HG02840 (cell line): ENCODE results near the gene FBXW7.

Experiments used
- ATAC-seq: cut with Tn5 transposase; IDR thresholded peaks from one replicate; pipeline ENCODE4 v1.9.1; 2021; ENCODE audit warnings: mild to moderate bottlenecking, moderate library complexity, moderate number of reproducible peaks; ENCODE audit not compliant: unreplicated experiment, low FRiP score

Gene FBXW7

DNA sequence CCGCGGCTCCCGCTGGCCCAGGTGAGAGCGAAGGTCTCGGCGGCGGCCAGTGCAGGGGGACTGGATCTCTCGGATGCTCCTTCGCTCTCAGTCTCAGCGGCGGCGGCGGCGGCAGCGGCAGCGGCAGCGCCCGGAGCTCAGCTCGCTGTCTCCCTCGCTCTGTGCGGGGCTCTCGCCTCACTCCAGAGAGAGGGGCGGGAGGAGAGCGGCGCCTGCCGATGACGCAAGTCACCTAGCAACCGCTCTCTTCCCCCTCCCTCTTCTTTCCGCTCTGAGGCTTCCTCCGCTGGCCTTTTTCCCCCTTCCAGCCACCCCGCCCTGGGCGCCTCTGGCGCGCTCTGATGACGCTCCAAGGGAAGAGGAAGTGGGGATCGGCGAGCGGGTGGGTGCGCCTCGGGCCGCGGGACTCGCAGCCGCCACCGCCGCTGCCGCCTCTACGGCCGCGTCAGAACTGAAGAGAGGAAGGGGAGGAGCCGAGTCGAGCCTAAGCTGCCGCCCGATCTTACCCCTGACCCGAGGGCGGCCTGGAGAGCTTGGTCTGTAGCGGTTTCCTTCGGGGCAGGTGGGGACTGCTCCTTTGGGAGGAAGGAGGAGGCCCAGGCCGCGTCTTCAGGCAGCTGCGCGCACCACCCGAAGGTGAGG is at the start of gene FBXW7:
TSS of gene FBXW7 (minus strand) at position 190 of the 642 bp plus-strand sequence. CDS start 124,289 bp downstream, outside the sequence.
- peak; percentile 89 for ATAC-seq

DNA sequence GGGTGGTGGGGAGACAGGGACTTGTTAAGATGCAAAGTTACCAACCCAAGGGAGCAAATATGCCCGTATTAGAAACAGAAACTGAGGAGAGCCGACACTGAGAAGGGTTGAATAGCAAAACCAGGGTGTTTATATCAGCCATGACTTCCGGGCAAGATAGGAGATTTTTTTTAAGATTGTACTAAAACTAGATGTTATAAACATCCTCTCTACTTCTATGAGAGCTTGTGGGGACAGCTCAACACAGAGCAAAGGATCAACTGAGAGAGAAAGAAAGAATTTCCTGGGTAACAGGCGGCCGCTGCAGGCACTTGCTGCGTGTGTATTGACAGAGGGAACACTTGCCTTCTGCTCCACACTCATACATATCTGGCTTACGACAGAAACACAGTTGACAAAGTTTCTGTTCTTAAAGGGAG is 49.1 kb upstream of the FBXW7 start:
- ATAC-seq = no peak

GRCh38 chr4:152581536-152582160 is 45.8 kb upstream of the FBXW7 start:
- no peak for ATAC-seq

DNA sequence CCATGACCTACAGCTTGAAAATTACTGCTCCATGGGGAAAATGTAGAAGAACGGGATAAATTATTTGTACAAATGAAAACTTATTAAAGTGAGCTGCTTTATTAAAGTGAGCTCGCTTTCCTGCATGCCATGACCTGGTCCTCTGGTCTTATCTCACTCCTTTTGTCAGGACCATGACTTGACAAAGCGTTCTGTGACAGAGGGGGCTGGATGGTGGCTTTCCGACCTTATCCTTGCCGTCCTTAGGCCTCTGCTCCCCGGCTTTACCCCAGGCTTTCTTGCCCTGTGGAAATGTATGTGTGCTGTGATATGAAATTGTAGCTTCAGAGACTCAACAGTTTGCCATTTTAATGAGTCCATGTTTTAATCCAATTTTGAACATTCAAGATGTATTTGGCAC is 44.0 kb upstream of the FBXW7 start:
- ATAC-seq = no peak

DNA sequence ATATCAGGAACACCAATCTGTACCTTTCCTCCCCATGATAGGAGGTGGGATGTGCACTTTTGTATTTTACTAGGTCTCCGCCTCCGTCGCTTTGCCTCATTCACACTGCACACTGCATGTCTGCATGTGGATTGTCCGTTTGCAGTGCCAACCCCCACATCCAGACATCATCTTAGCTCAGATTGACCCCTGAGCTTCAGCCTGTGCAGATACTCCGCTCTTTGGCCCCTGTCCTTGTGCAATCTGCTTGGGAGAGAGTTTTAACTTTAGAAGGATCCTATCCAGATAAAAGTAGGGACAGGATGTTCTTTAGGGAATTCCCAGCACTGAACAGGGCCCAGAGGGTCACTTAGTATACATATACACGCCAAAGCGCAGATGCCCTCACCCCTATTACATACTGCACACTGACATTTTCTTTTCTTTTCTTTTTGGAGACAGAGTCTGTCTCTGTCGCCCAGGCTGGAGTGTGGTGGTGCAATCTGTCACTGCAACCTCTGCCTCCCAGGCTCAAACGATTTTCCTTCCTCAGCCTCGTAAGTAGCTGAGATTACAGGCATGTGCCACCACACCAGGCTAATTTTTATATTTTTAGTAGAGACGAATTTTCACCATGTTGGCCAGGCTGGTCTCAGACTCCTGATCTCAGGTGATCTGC is 43.3 kb upstream of the FBXW7 start:
- ATAC-seq = no peak

DNA sequence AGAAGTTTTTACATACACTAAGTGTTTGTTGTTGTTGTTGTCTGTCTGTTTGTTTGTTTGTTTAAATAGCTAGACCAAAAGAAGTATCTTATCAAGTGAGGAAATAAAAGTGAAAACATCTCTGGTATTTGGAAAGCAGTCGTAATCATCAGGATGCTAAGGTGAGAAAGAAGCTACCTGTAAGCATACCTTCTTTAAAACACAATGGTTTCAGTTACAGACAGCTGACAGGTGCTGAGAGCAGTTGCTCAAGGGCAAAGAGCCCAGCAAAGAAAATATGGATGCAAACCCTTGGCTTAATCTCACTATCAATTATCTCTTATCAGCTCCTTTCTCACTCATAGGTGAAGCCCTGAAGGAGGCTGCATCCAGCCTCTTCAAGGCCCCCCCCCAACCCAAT is 42.8 kb upstream of the FBXW7 start:
- no peak for ATAC-seq

GRCh38 chr4:152577708-152578396 is 42.0 kb upstream of the FBXW7 start:
- no peak for ATAC-seq

DNA sequence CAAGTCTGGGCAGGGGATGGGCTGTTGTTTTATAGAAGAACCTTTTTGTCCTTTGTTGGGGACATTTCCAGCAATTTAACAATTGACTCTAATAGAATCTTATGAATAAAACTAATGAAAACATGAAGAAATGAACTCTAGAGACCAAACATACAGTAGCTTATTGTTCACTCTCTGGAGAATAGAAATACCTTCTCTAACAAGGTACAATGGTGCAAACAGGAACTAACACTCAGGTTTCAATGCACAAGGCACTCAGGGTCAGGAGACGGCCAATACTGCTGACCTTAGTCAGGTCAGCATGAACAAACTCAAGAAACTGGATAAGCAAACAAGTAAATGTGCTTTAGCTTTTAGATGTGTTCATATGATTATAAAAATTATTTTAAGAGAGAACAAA is 39.6 kb upstream of the FBXW7 start:
- no peak for ATAC-seq

DNA sequence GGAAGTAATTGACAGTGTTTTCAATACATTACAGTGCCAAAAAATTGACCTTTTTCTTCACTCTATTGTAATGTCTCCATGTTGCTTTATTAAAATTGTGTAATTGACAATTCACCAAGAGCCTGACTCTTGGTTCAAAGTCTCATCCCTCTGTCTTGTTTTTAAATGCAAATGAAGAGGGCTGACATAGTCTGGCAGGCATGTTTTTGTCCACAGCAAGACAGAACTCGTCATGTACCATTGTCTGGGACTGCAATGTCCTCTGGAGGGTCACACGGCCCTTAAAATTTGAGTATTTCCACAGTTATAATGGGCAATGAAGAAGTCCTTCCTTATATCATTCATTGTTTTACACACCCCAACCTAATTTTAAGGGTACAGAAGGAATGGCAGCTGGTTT is 38.0 kb upstream of the FBXW7 start:
- no peak for ATAC-seq

- ATAC-seq = no peak
Measured at GRCh38 chr4:152572417-152573086, 36.7 kb upstream of the FBXW7 start.

- no peak for ATAC-seq
Measured at GRCh38 chr4:152571770-152572169, 35.9 kb upstream of the FBXW7 start.

- ATAC-seq = no peak
Measured at GRCh38 chr4:152571296-152571695, 35.4 kb upstream of the FBXW7 start.

- ATAC-seq = no peak
Measured at GRCh38 chr4:152565333-152565732, 29.4 kb upstream of the FBXW7 start.

GRCh38 chr4:152564336-152564735 is 28.4 kb upstream of the FBXW7 start:
- no peak for ATAC-seq

DNA sequence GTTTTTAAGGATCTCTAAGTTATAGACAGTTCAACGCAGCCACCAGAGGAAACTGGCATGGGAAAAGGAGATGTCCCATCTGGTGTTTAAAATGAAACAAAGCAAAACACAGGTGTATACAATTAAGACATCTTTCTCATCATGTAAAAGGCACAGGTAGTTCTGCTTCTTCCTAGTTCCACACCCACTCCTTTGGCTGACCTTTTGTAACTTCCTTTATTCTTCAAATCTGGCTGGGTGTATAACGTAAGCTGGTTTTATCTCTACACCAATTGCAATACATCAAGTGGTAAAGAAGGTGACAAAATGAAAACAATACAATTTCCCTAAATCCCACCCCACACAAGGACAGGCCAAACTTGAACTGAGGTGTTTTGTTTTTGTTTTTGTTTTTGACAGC is 27.3 kb upstream of the FBXW7 start:
- ATAC-seq = no peak

GRCh38 chr4:152559641-152560040 is 23.7 kb upstream of the FBXW7 start:
- ATAC-seq = no peak

- no peak for ATAC-seq
Measured at GRCh38 chr4:152558396-152558795, 22.5 kb upstream of the FBXW7 start.

- no peak for ATAC-seq
Measured at GRCh38 chr4:152556834-152557233, 20.9 kb upstream of the FBXW7 start.

- ATAC-seq = no peak
Measured at GRCh38 chr4:152556283-152556682, 20.4 kb upstream of the FBXW7 start.

GRCh38 chr4:152554742-152555141 is 18.9 kb upstream of the FBXW7 start:
- ATAC-seq = no peak

DNA sequence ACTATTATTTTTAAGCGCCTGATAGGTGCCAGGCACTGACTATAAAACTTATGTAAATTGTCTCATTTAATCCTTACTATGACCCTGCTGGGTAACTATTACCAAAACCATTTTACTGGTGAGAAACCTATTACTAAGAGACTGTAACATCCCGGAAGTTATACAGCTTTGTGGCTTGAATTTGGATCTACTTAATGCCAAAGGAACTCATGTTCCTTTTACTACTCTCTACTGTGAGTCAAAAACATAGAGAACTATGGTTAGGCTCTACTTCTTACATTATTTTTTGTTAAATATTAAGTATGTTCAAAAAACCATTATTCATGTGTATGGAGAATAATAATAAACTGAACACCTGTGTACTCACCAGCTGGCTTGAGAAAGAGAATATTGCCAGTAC is 14.8 kb upstream of the FBXW7 start:
- peak; percentile 31 for ATAC-seq
